GM12874 (cell line): ENCODE results near the gene RNU6-9.

Source experiments
- CTCF ChIP-seq: IDR thresholded peaks from 2 replicates; pipeline ENCODE4 v1.5.1; 2011; ENCODE audit warnings: low read depth, mild to moderate bottlenecking, control low read depth, low read length, moderate library complexity; ENCODE audit not compliant: insufficient read depth

RNU6-9 gene

GRCh38 chr19:892894-893689 is at the start of gene RNU6-9, which contains the start of gene MED16:
RNU6-9 (plus strand) TSS chr19:893484.
MED16 (minus strand) TSS chr19:893187; CDS start chr19:891131, 2,056 bp downstream.
- no peak for TF ChIP-seq CTCF

- TF ChIP-seq CTCF, result no peak
These were observed 49.3 kb upstream of the RNU6-9 start for GRCh38 chr19:843836-844545.

DNA sequence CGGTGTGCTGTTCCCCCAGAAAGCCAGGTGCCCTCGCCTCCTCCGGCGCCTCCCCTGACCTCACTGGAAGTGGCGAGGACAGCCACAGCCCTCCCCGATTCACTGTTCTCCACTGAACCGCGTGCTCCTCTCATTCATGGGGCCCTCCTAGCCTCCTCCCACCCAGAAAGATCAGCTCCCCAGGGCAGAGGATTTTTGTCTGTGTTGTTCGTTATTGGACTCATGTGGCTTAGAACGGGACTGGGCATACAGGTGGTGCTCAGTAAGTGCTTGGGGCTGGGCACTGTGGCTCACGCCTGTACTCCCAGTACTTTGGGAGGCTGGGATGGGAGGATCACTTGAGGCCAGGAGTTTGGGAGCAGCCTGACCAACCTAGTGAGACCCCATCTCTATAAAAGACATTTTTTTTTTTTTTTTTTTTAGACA is 48.7 kb upstream of the RNU6-9 start:
- no peak for TF ChIP-seq CTCF

GRCh38 chr19:845707-846521 is 47.4 kb upstream of the RNU6-9 start:
- TF ChIP-seq CTCF, result no peak

DNA sequence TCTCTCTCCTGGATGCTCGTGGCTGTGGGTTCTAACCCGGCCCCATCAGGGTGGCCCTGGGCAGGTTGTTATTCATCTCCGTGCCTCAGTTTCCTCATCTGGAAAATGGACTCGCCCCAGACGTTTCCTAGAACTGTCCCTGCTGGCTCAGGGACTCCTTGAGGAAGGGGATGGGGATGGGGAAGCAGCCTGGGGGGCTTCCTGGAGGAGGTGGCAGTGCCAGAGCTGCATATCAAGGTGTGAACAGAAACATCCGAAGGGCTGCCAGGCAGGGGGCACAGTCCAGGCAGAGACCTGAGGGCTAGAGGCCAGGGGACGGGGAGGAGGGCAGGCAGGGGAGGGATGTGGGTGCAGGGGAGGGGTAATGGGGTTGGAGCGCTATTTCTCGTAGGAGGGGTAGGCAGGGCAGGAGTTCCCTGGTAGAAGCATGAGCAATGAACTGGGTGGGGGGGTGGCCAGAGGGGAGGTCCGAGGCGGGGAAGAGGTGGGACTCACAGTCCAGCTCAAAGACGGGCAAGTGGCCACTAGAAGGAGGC is 44.8 kb upstream of the RNU6-9 start:
- no peak for TF ChIP-seq CTCF

- no peak for TF ChIP-seq CTCF
These were observed 42.9 kb upstream of the RNU6-9 start for GRCh38 chr19:850221-850978.

GRCh38 chr19:850979-851335 is 42.3 kb upstream of the RNU6-9 start:
- no peak for TF ChIP-seq CTCF
